Thoracic aorta (tissue), 2 donors: Measurements from ENCODE around the gene CCNO. TPM values are rescaled to one million over a fixed set of nuclear protein-coding genes. Genes with fewer than 3 reads are reported as not detected.

Source experiments
- ATAC-seq: fragments of 150-250 bp; one replicate; pipeline ENCODE4 v1.8.0; 2017; ENCODE audit warnings: low read depth; ENCODE audit not compliant: insufficient number of reproducible peaks, low FRiP score
- DNase-seq: peaks from one replicate; pipeline ENCODE4 v3.0.0-alpha.2; 2020; ENCODE audit warnings: low spot score
- H3K27ac ChIP-seq, 2 donors: fragments of 200-600 bp; sonication (generic); 1 replicate in 1 of 2; 2 replicates in 1 of 2; pipeline ENCODE4 v1.5.1; 2016; ENCODE audit warnings: mild to moderate bottlenecking in 2 of 2, moderate library complexity in 2 of 2
- H3K27me3 ChIP-seq: fragments of 200-600 bp; sonication (generic); replicated peaks from 2 replicates; pipeline ENCODE4 v1.6.0; 2016; ENCODE audit warnings: mild to moderate bottlenecking; ENCODE audit not compliant: insufficient read depth
- H3K36me3 ChIP-seq: fragments of 200-600 bp; sonication (generic); one replicate; pipeline ENCODE4 v1.5.1; 2016
- H3K4me1 ChIP-seq, 2 donors: fragments of 200-600 bp; sonication (generic); 1 replicate in 1 of 2; 2 replicates in 1 of 2; pipeline versions ENCODE4 v1.5.1 to v1.6.0; 2016; ENCODE audit warnings: low read depth in 2 of 2, mild to moderate bottlenecking in 1 of 2; ENCODE audit not compliant: control insufficient read depth in 1 of 2
- H3K4me3 ChIP-seq: fragments of 200-600 bp; sonication (generic); 2 replicates; pipeline ENCODE4 v1.5.1; 2016; ENCODE audit warnings: mild to moderate bottlenecking
- H3K9me3 ChIP-seq: fragments of 200-600 bp; sonication (generic); 2 replicates; pipeline ENCODE4 v1.5.1; 2016
- CTCF ChIP-seq: fragments of 200-600 bp; sonication (generic); IDR thresholded peaks from one replicate; pipeline ENCODE4 v1.5.1; 2019; ENCODE audit warnings: antibody characterized with exemption
- total RNA-seq, 2 donors: library from RNA; depleted of rRNA; stranded (reverse); fragments of >200 nt; gene quantifications; one replicate each; pipeline versions ENCODE4 v1.1.0 to v1.2.3, GENCODE V29; 2016

The CCNO gene
- total RNA-seq, 2 donors from 2014 or later: 0.35 to 0.95 TPM

- no peak for ATAC-seq
- no peaks in the 10 kb centered on the region for H3K4me1 ChIP-seq
- H3K9me3 ChIP-seq: no peaks in the 10 kb centered on the region
- H3K27ac ChIP-seq: no peak overlapping the region
- H3K4me3 ChIP-seq: no peak overlapping the region
- no peak for DNase-seq
- no peaks in the 10 kb centered on the region for H3K36me3 ChIP-seq
- H3K27me3 ChIP-seq: peaks cover 15% of the 10 kb centered on the region
- no peak for TF ChIP-seq CTCF
These were observed 46.0 kb downstream of the CCNO start for GRCh38 chr5:55187370-55187769.

Other genes with a start within 250 kb of the CCNO start
- gene ESM1, start 248.0 kb downstream of the CCNO start, total RNA-seq: 1 to 10 TPM; 1.8 to 3.9 TPM
- 1 to 10 TPM; 2.3 to 4.1 TPM for gene GZMK, start 209.4 kb downstream of the CCNO start, total RNA-seq
- 1 to 10 TPM; 1.1 to 1.6 TPM for gene GZMA, start 131.0 kb downstream of the CCNO start, total RNA-seq
- gene GPX8, start 73.4 kb downstream of the CCNO start, total RNA-seq: 10 to 100 TPM; 39.2 to 52.8 TPM
- not detected for gene CDC20B, start 60.4 kb downstream of the CCNO start, total RNA-seq
- gene MCIDAS, start 6.3 kb downstream of the CCNO start, total RNA-seq: not detected
- 10 to 100 TPM; 29.5 to 35.6 TPM for gene DHX29, start 74.1 kb upstream of the CCNO start, total RNA-seq
- 10 to 100 TPM; 42.4 to 61.6 TPM for gene MTREX, start 74.4 kb upstream of the CCNO start, total RNA-seq